HG03095 (cell line): ENCODE data around the gene CD99.

ENCODE experiments used
- ATAC-seq: cut with Tn5 transposase; IDR thresholded peaks from one replicate; pipeline ENCODE4 v1.9.1; 2021; ENCODE audit warnings: moderate library complexity; ENCODE audit not compliant: unreplicated experiment

CD99 gene

GRCh38 chrX:2697741-2698299, 6.7 kb downstream of the CD99 start:
- no peak for ATAC-seq

- no peak for ATAC-seq
Measured at GRCh38 chrX:2698604-2699003, 7.5 kb downstream of the CD99 start.

GRCh38 chrX:2699959-2700358, 8.9 kb downstream of the CD99 start:
- ATAC-seq = no peak

- no peak for ATAC-seq
Measured at GRCh38 chrX:2700405-2701320, 9.6 kb downstream of the CD99 start.

GRCh38 chrX:2701600-2701999, 10.5 kb downstream of the CD99 start:
- ATAC-seq = no peak

- ATAC-seq = no peak
Measured at GRCh38 chrX:2703991-2704369, 12.9 kb downstream of the CD99 start.

GRCh38 chrX:2705046-2705832, 14.1 kb downstream of the CD99 start:
- ATAC-seq = no peak

- peak; percentile 87 for ATAC-seq
Measured at GRCh38 chrX:2707334-2707760, 16.3 kb downstream of the CD99 start.

- no peak for ATAC-seq
Measured at GRCh38 chrX:2708021-2708420, 16.9 kb downstream of the CD99 start.

GRCh38 chrX:2708592-2709188, 17.6 kb downstream of the CD99 start:
- no peak for ATAC-seq

GRCh38 chrX:2709556-2709955, 18.5 kb downstream of the CD99 start:
- ATAC-seq = no peak

- ATAC-seq = no peak
Measured at GRCh38 chrX:2710041-2710840, 19.1 kb downstream of the CD99 start.

GRCh38 chrX:2711441-2711840, 20.3 kb downstream of the CD99 start:
- no peak for ATAC-seq

GRCh38 chrX:2712428-2712827, 21.3 kb downstream of the CD99 start:
- no peak for ATAC-seq

- ATAC-seq = no peak
Measured at GRCh38 chrX:2712890-2713840, 22.1 kb downstream of the CD99 start.

GRCh38 chrX:2714551-2714950, 23.5 kb downstream of the CD99 start:
- no peak for ATAC-seq

- ATAC-seq = no peak
Measured at GRCh38 chrX:2715066-2715600, 24.0 kb downstream of the CD99 start.

GRCh38 chrX:2717312-2717711, 26.2 kb downstream of the CD99 start:
- ATAC-seq = no peak

- no peak for ATAC-seq
Measured at GRCh38 chrX:2718821-2719220, 27.7 kb downstream of the CD99 start.
